Measurements from ENCODE around the gene PRR13. TPM values are rescaled to one million over a fixed set of nuclear protein-coding genes. Genes with fewer than 3 reads are reported as not detected.

PRR13 gene
- total RNA-seq, 1 experiment from 2014 or later = 54.5 TPM

DNA sequence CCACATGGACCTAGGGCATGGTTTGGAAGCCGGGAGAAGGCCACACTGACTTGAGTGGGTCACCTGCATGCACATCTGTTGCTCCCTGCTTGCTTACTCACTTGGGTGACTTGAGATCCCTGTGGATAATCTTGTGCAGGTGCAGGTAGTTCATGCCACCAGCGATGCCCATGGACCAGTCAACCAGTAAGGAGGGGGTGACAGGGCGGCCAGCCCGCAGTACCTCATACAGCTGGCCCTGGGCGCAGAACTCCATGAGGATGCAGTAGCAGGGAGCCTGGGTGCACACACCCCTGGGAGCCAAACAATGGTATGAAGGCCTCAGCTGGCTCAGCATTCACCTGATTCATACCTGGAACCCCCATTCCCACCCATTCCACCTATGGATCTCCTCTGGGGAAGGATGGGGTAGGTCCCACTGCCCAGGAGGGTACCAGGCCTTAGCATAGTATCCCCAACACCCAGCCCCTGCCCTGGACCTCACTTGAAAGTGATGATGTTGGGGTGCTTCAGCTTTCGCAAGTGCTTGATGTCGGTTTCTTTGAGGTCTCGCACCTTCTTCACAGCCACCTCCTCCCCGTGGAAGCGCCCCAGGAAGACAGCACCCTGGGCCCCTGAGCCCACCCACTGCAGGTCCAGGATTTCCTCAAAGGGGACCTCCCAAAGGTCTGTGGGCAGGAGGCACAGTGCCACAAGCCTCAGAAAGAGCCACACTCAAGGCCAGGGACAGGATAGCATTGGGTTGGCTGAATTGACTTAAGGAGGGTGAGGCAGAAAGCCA, 44.6 kb downstream of the PRR13 start:
- H3K9me3 ChIP-seq (replicated peaks) = no peaks in the 10 kb centered on the region
- H3K4me3 ChIP-seq = no peak overlapping the region
- no peak overlapping the region for H3K27ac ChIP-seq
- H3K36me3 ChIP-seq = peaks cover 29% of the 10 kb centered on the region
- DNase-seq = no peak
- no peaks in the 10 kb centered on the region for H3K27me3 ChIP-seq
- no peaks in the 10 kb centered on the region for H3K4me1 ChIP-seq

DNA sequence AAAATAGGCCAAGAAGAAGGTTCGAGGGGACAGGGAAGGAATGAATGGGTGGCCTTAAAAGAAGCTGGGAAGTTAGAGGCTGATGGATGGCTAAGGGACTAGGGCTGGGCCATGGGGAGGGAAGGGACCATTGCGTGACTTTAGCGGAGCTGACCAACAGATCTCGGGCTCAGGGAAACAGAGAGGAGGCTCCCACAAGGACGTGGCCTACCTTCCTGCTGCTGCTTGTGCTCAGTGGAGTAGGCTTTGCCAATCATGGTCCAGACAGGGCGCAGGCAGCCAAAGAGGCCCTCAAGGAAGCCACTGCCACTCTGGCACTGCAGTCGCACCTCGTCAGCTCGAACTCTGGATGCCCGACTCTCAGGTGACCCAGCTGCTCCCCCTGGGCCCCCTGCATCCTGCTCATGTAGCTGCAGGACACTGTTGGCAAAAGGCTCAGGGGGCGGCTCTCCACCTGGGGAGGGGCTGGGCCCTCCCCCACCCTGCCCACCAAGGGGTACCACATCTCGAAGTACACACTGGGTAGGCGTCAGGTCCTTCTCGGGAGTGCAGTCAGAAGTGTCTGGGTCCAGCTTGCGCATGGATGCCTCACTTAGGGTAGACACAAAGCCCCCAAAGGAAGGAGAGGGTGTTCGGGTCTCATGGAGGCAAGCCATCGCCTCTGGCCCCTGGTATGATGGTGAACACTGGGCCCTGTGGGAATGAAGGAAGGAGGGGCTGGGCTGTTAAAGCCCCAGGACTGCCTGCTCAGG, 45.4 kb downstream of the PRR13 start:
- H3K36me3 ChIP-seq = peaks cover 22% of the 10 kb centered on the region
- H3K4me3 ChIP-seq = no peak overlapping the region
- no peaks in the 10 kb centered on the region for H3K4me1 ChIP-seq
- no peak overlapping the region for H3K27ac ChIP-seq
- H3K9me3 ChIP-seq (replicated peaks) = no peaks in the 10 kb centered on the region
- H3K27me3 ChIP-seq = no peaks in the 10 kb centered on the region
- no peak for DNase-seq

GRCh38 chr12:53489242-53489864, 47.8 kb downstream of the PRR13 start:
- H3K36me3 ChIP-seq = peaks cover 3% of the 10 kb centered on the region; the same call in 1 of the 2 replicates
- H3K27ac ChIP-seq = no peak overlapping the region
- no peak for DNase-seq
- H3K4me1 ChIP-seq = 0 out of 2 replicates have a peak, but pooled peaks cover 4% of the 10 kb centered on the region
- H3K4me3 ChIP-seq = no peak overlapping the region
- H3K27me3 ChIP-seq = no peaks in the 10 kb centered on the region
- H3K9me3 ChIP-seq (replicated peaks) = no peaks in the 10 kb centered on the region

DNA sequence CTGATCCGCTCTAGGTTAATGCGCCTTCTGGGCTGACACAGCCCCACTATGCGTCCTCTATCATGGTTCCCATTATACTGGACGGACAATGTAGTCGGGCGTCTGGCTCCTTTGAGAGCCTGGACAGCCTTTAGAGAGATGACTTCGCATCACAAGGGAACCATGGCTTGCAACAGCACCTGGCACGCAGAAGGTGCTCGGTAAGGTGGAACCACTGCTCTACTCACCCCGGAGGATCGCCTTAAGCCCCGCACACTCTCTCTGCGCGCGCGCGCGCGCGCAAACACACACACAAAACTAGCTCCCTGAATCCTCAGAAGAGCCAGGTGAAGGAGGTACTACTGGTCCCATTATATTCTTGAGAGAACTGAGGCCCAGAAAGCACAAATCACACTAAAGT, 50.7 kb downstream of the PRR13 start:
- Histone ChIP-seq H3K9me3 (replicated peaks) (no peaks in the 10 kb centered on the region), H3K27me3 (no peaks in the 10 kb centered on the region), H3K4me3 (peak overlapping the region; percentile 55), H3K4me1 (peaks cover 17% of the 10 kb centered on the region), H3K27ac (peak overlapping the region; percentile 1; the same call in 1 of the 2 replicates), H3K36me3 (no peaks in the 10 kb centered on the region)
- no peak for DNase-seq

DNA sequence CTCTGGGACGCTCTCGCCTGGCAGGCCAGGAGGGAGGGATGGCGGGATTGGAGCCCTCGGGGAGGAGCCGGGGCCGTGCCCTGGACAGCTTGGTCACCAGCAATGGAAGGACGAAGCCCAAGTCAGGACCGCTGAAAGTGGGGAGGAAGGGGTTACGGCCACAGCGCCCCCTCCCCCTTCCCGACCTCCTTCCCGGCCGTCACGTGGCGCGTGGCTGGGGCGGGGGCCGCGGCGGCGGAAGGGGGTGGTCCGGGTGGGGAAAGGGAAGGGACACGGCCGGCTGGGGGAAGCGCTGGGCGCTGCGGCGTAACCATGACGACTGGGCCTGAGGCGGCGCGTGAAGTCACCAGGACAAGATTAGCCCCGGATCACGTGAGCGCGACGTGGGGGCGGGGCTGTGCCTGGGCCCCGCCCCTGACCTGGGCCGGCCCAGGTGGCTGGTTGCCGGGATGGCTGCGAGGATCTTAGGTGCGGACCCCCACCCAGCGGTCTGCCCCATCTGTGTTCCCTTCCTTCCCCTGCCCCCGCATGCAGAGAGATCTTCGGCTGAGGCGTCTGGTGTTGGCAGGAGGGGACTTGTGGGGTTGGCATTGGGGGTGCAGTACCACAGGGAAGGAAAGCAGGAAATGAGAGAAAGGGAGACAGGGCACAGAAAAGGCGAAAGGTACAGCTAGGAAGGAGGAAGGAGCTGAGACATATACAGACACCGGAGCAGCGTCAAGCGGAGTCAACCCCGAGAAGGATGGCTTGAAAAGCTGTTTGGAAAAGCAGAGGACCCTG, 51.5 kb downstream of the PRR13 start:
- H3K4me1 ChIP-seq = peaks cover 17% of the 10 kb centered on the region
- peak overlapping the region; percentile 38; the same call in 1 of the 2 replicates for H3K27ac ChIP-seq
- no peaks in the 10 kb centered on the region for H3K9me3 ChIP-seq (replicated peaks)
- H3K27me3 ChIP-seq = no peaks in the 10 kb centered on the region
- H3K4me3 ChIP-seq = peak overlapping the region; percentile 55
- peak; percentile 92 to 93 for DNase-seq
- H3K36me3 ChIP-seq = no peaks in the 10 kb centered on the region

- H3K4me3 ChIP-seq = peak overlapping the region; percentile 55
- no peak for DNase-seq
- H3K9me3 ChIP-seq (replicated peaks) = no peaks in the 10 kb centered on the region
- H3K4me1 ChIP-seq = peaks cover 24% of the 10 kb centered on the region
- no peaks in the 10 kb centered on the region for H3K27me3 ChIP-seq
- H3K36me3 ChIP-seq = no peaks in the 10 kb centered on the region
- no peak overlapping the region; the same call in 1 of the 2 replicates for H3K27ac ChIP-seq
Observed at GRCh38 chr12:53493610-53494391, 52.3 kb downstream of the PRR13 start.

Other genes starting within 250 kb of the PRR13 start
- not detected in 2 replicates for gene ITGB7, start 234.5 kb upstream of the PRR13 start, total RNA-seq (2014; rRNA removed; shearing (Covaris generic))
- gene RARG, start 209.5 kb upstream of the PRR13 start, total RNA-seq (2014; rRNA removed; shearing (Covaris generic)) = 5.0 and 5.5 TPM in 2 replicates
- 24.9 and 29.5 TPM in 2 replicates for gene ESPL1, start 173.4 kb upstream of the PRR13 start, total RNA-seq (2014; rRNA removed; shearing (Covaris generic))
- gene PFDN5, start 146.2 kb upstream of the PRR13 start, total RNA-seq (2014; rRNA removed; shearing (Covaris generic)) = 297 and 308 TPM in 2 replicates
- 35.8 and 37.9 TPM in 2 replicates for gene MYG1, start 142.0 kb upstream of the PRR13 start, total RNA-seq (2014; rRNA removed; shearing (Covaris generic))
- gene AAAS, start 120.1 kb upstream of the PRR13 start, total RNA-seq (2014; rRNA removed; shearing (Covaris generic)) = 55.5 and 57.2 TPM in 2 replicates
- gene SP7, start 105.4 kb upstream of the PRR13 start, total RNA-seq (2014; rRNA removed; shearing (Covaris generic)) = not detected in 2 replicates
- 50.2 and 53.1 TPM in 2 replicates for gene SP1, start 61.6 kb upstream of the PRR13 start, total RNA-seq (2014; rRNA removed; shearing (Covaris generic))
- 0.14 and 0.15 TPM in 2 replicates for gene AMHR2, start 17.9 kb upstream of the PRR13 start, total RNA-seq (2014; rRNA removed; shearing (Covaris generic))
- gene PCBP2, start 10.4 kb downstream of the PRR13 start, total RNA-seq (2014; rRNA removed; shearing (Covaris generic)) = 246 and 250 TPM in 2 replicates
- 5.9 and 7.6 TPM in 2 replicates for gene MAP3K12, start 57.7 kb downstream of the PRR13 start, total RNA-seq (2014; rRNA removed; shearing (Covaris generic))
- 35.2 and 41.2 TPM in 2 replicates for gene TARBP2, start 59.5 kb downstream of the PRR13 start, total RNA-seq (2014; rRNA removed; shearing (Covaris generic))
- gene NPFF, start 65.8 kb downstream of the PRR13 start, total RNA-seq (2014; rRNA removed; shearing (Covaris generic)) = 0.43 TPM in 1 of 2 replicates, not detected in the other
- gene ATF7, start 184.6 kb downstream of the PRR13 start, total RNA-seq (2014; rRNA removed; shearing (Covaris generic)) = 9.9 and 13.3 TPM in 2 replicates
- 433 and 480 TPM in 2 replicates for gene ATP5MC2, start 234.3 kb downstream of the PRR13 start, total RNA-seq (2014; rRNA removed; shearing (Covaris generic))

All from SJCRH30 (cell line).